NCI-H128 (cell line): ENCODE results near the gene ZNF334.

Source experiments
- DNase-seq: peaks from one replicate; lab custom pipeline; 2025; ENCODE audit not compliant: unreplicated experiment; lab: John Stamatoyannopoulos, UW

The ZNF334 gene

GRCh38 chr20:46546298-46546697 is 32.9 kb upstream of the ZNF334 start:
- no peak for DNase-seq

DNA sequence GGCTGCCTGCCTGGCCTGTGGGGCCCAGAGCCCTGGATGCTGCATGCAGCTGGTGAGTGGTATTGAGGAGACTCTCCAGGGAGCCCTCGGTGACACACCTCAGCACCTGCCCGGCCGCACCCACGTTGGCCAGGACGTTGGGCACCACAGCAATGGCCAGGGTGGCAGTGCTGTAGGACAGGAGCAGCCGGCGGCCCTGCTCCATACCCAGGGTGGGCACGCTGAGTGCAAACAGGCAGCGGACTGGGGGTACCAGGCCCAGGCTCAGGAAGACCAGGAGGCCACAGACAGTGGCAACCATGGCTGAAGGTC is 32.4 kb upstream of the ZNF334 start:
- DNase-seq: no peak

DNA sequence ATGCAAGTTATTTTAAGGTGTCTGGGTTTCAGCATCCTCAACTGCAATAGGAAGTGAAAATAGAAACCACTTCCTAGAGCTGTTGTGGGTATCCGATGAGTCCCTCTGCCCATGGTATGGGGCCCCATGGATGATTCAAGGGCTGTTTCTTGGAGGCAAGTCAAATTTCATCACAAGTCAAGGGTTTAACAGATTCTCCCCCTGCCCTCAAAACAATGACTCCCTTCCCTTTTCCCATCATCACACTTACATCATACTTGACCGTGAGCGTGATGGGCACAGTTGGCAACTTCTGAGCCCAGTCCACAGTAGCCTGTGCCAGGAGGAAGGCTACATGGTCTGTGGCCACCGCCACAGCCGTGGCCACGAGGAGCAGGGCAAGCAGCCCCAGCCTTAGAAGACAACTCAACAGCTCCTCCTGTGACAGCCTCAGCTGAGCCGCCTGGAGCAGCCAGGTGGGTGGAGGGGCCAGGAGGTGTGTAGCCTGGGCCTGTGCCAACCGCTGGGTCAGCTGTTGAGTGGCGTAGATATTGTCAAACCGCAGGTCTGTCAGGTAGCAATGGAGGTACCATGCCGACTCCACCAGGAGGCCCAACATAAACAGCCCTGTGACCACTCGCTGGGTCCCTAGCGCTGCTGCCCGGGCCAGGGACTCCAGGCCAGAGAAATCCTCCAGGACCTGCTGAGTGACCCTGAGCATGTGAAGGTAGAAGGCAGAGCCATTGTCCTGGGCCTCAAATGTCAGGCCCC is 31.9 kb upstream of the ZNF334 start:
- no peak for DNase-seq

DNA sequence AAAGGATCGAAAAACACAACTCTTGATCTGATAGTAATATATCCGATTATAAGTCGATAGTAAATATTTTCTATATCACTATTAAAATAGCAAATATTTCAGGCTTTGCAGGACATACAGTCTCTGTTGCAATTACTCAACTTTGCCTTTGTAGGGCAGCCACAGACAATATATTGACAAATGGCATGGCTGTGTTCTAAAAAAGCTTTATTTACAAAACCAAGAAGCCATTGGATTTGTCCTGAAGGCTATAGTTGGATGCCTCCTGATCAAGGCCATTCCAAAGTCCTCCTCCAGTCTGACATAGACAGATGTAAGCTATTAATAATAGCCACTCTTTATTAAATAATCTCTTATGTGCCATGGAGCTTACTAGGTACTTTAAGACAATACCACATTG is 31.2 kb upstream of the ZNF334 start:
- DNase-seq: no peak

DNA sequence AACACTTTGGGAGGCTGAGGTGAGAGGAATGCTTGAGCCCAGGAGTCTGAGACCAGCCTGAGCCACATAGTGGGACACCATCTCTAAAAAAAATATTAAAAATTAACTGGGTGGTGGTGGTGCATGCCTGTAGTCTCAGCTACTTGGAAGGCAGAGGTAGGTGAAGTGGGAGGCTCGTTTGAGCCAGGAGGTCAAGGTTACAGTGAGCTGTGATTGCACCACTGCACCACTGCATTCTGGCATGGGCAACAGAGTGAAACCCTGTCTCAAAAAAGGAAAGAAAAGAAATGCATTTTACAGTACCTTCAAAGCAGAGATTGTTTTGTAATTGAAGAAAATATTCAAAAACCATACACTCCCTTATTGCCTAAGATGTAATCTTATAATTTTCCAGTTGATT is 30.6 kb upstream of the ZNF334 start:
- no peak for DNase-seq

- DNase-seq: no peak
These were observed 29.7 kb upstream of the ZNF334 start for GRCh38 chr20:46543033-46543432.

- DNase-seq: no peak
These were observed 28.0 kb upstream of the ZNF334 start for GRCh38 chr20:46541229-46541935.

GRCh38 chr20:46539113-46539512 is 25.8 kb upstream of the ZNF334 start:
- no peak for DNase-seq

- DNase-seq: no peak
These were observed 17.3 kb upstream of the ZNF334 start for GRCh38 chr20:46530640-46531039.

- no peak for DNase-seq
These were observed 10.5 kb upstream of the ZNF334 start for GRCh38 chr20:46523696-46524328.

- no peak for DNase-seq
These were observed 9.7 kb upstream of the ZNF334 start for GRCh38 chr20:46523108-46523507.

DNA sequence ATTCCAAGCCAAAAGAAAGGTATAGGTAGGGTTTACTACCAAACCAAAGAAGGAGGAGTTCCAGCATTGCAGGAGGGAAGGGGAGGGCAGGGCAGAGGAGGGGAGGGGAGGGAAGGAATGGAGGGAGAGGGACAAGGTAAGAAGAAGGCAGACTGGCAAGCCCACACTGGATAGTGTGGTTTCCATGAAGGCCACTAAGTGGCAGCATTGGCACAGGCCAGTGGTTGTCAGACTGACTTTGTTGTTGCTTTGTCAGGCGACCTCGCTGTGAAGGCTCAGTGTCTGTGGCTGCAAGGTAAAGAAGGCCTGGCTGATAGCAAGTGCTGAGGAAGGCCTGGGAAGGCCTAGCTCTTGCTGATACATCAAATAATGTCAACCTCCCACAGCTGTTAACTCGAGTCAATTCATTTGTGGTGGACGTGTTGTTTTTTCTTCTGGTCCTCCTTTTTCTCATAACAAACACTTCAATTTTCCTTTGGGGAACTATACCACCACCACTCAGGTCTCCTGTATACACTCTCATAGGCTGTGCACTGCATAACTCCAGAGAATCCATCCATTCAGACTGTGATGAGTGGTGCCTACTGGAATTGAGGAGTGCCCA is 7.7 kb upstream of the ZNF334 start:
- DNase-seq: no peak

- DNase-seq: no peak
These were observed 7.2 kb upstream of the ZNF334 start for GRCh38 chr20:46520540-46520939.

GRCh38 chr20:46519471-46520068 is 6.2 kb upstream of the ZNF334 start:
- no peak for DNase-seq

DNA sequence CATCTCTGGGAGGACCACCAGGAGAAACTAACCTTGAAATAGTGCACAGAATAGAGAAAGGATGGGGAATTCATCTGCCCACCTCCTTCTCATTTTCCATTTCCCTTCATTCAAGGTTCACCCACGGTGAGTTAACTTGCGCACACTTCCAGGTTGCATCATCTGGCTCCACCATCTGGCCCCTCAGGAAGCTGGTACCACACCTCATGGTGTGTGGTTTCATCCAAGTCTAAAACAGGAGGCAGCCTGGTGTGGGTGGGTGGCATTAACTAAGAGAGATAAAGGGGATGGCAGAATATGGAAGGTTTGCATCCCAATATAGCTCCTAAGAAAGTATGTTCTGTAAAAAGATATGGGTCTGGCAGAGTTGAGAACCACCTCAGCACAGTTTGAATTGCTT is 3.8 kb downstream of the ZNF334 start:
- no peak for DNase-seq

DNA sequence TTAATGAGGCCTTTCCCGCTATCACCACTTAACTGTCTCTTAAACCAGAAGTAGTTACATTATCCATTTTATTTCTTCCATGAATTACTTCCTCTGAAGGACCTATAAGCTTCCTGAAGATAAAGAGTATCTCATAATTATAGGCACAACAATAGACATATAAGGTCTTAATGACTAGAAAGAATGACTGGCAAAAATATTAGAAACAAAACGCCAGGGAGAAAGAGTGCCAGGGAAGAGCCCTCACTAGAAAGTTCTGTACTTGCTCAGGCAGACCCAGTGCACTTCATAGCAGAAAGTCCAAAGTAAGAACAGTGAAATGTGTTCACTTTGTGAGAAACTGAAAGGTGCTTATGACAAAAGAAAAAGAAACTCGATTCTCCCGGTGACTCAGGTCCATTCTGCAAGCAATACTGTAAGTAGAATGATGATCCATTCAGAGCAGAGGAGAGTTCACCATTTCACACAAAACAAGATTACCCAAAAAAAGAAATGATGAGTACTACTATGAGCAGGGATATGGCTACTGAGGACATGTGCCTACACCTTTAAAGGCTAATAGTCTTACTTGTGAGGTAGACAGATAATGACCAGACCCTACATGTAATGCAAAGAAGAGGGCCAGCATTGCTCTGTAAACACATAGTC is 5.5 kb downstream of the ZNF334 start:
- no peak for DNase-seq

- DNase-seq: no peak
These were observed 7.9 kb downstream of the ZNF334 start for GRCh38 chr20:46505506-46505905.

DNA sequence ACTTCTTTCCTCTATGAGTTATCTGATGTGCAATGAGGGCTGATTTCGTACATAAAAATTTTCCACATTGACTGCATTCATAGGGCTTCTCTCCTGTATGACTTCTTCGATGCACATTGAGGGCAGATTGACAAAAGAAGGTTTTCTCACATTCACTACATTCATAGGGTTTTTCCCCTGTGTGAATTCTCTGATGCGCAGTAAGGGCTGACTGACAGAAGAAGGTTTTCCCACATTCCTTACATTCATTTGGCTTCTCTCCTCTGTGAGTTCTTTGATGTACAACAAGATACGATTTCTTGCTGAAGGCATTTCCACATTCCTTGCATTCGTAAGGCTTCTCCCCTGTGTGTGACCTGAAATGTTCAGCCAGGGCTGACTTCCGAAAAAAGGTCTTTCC is 11.4 kb downstream of the ZNF334 start:
- no peak for DNase-seq

GRCh38 chr20:46501337-46501942 is 11.9 kb downstream of the ZNF334 start:
- DNase-seq: no peak

- DNase-seq: no peak
These were observed 19.3 kb downstream of the ZNF334 start for GRCh38 chr20:46494077-46494476.

DNA sequence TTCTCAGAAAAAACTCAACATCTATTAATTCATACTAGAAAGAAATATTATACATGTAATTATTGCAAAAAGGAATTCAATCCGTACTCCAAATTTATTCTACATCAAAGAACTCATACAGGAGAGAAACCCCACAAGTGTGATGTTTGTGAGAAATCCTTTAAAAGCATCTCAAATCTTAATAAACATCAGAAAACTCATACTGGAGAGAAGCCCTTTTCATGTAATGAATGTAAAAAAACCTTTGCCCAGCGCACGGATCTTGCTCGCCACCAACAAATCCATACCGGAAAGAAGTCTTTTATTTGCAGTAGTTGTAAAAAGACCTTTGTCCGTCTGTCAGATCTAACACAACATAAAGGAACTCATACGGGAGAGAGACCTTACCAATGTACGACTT is 22.0 kb downstream of the ZNF334 start:
- DNase-seq: no peak
